OCI-LY7 (cell line): ENCODE results near the gene HTR3A. TPM values are rescaled to one million over a fixed set of nuclear protein-coding genes. Genes with fewer than 3 reads are reported as not detected.

ENCODE experiments used
- BruUV-seq: library from RNA; stranded (reverse); fragments of 400-500 nt; replicated peaks from 2 replicates; lab custom pipeline; 2021; lab: Mats Ljungman, UMichigan
- CTCF ChIA-PET: fragments of 300-600 bp; sonication (Branson Sonifier 250); formaldehyde crosslinking; loops from one replicate; lab custom pipeline; 2022; ENCODE audit warnings: antibody characterized with exemption; ENCODE audit not compliant: unreplicated experiment; lab: Charles Lee
- POLR2A ChIA-PET: fragments of 300-600 bp; sonication (Branson Sonifier 250); formaldehyde crosslinking; loops from one replicate; lab custom pipeline; 2022; ENCODE audit warnings: antibody characterized with exemption; lab: Charles Lee
- DNase-seq: peaks from one replicate; pipeline ENCODE4 v3.0.0-alpha.2; 2015; ENCODE audit warnings: low spot score
- H2AFZ ChIP-seq: fragments of 200-600 bp; sonication (generic), shearing (Covaris generic); 2 replicates; pipeline ENCODE4 v1.6.1; 2014; ENCODE audit warnings: mild to moderate bottlenecking, antibody characterized with exemption, low read length, moderate library complexity
- H3K27ac ChIP-seq: fragments of 200-600 bp; sonication (generic); 2 replicates; pipeline ENCODE4 v1.5.1; 2014; ENCODE audit warnings: mixed run types, low read depth, mild to moderate bottlenecking, moderate library complexity, low read length, inconsistent platforms; ENCODE audit not compliant: poor library complexity, severe bottlenecking
- H3K36me3 ChIP-seq: fragments of 200-600 bp; sonication (generic); 2 replicates; pipeline ENCODE4 v1.6.1; 2014; ENCODE audit warnings: mild to moderate bottlenecking, antibody characterized with exemption, low read length, moderate library complexity, mixed read lengths; ENCODE audit not compliant: insufficient read depth
- H3K4me1 ChIP-seq: fragments of 200-600 bp; sonication (generic); 2 replicates; pipeline ENCODE4 v1.5.1; 2014; ENCODE audit warnings: mild to moderate bottlenecking, low read length; ENCODE audit not compliant: insufficient read depth, poor library complexity, severe bottlenecking
- H3K4me2 ChIP-seq: fragments of 200-600 bp; sonication (generic); 2 replicates; pipeline ENCODE4 v1.6.1; 2014; ENCODE audit warnings: mild to moderate bottlenecking, low read length
- H3K4me3 ChIP-seq: fragments of 200-600 bp; sonication (generic); 2 replicates; pipeline ENCODE4 v1.5.1; 2014; ENCODE audit warnings: mild to moderate bottlenecking, low read depth, low read length; ENCODE audit not compliant: poor library complexity, severe bottlenecking
- H3K79me2 ChIP-seq: fragments of 200-600 bp; sonication (generic); 2 replicates; pipeline ENCODE4 v1.6.1; 2016; ENCODE audit warnings: low read depth, mild to moderate bottlenecking, low read length, moderate library complexity, mixed read lengths; ENCODE audit not compliant: insufficient read depth
- H3K9me2 ChIP-seq: fragments of 200-600 bp; sonication (generic); 2 replicates; pipeline ENCODE4 v1.6.1; 2016; ENCODE audit warnings: mild to moderate bottlenecking, low read length, mixed read lengths; ENCODE audit not compliant: insufficient read depth
- H3K9me3 ChIP-seq: fragments of 200-600 bp; sonication (generic); 2 replicates; pipeline ENCODE4 v1.6.1; 2014; ENCODE audit warnings: mild to moderate bottlenecking, mixed run types, low read length, mixed read lengths
- H4K20me1 ChIP-seq: fragments of 200-600 bp; sonication (generic); 2 replicates; pipeline ENCODE4 v1.6.1; 2014; ENCODE audit warnings: mild to moderate bottlenecking, antibody characterized with exemption, low read length, moderate library complexity, mixed read lengths; ENCODE audit not compliant: insufficient read depth
- EZH2phosphoT487 ChIP-seq: fragments of 200-600 bp; sonication (generic); IDR thresholded peaks from 2 replicates; pipeline ENCODE4 v1.6.1; 2018; ENCODE audit warnings: low read depth, borderline replicate concordance, mild to moderate bottlenecking, mixed run types, antibody characterized with exemption, low read length, moderate library complexity, mixed read lengths
- intact Hi-C: fragments of 100-400 bp; cut with micrococcal nuclease; formaldehyde crosslinking; loops from one replicate; pipeline ENCODE4 v1.10.0; 2022; ENCODE audit not compliant: unreplicated experiment
- total RNA-seq, 2 experiments: library from RNA; depleted of rRNA in 1 of 2; stranded (reverse); fragments of >200 nt in 1 of 2; shearing (Covaris generic) in 1 of 2; gene quantifications; 2 replicates each; pipeline ENCODE4 v1.2.3, GENCODE V29; 2014 to 2022
- TF ChIP-seq, protein P1 (sequence below): fragments of 200-600 bp; sonication (generic); conservative IDR thresholded peaks from 2 replicates; pipeline ENCODE4 v1.5.1; 2014; ENCODE audit warnings: mild to moderate bottlenecking, antibody characterized with exemption, low read length, moderate library complexity, mixed read lengths

The HTR3A gene
- total RNA-seq, 2 experiments from 2014 or later, result not detected

DNA sequence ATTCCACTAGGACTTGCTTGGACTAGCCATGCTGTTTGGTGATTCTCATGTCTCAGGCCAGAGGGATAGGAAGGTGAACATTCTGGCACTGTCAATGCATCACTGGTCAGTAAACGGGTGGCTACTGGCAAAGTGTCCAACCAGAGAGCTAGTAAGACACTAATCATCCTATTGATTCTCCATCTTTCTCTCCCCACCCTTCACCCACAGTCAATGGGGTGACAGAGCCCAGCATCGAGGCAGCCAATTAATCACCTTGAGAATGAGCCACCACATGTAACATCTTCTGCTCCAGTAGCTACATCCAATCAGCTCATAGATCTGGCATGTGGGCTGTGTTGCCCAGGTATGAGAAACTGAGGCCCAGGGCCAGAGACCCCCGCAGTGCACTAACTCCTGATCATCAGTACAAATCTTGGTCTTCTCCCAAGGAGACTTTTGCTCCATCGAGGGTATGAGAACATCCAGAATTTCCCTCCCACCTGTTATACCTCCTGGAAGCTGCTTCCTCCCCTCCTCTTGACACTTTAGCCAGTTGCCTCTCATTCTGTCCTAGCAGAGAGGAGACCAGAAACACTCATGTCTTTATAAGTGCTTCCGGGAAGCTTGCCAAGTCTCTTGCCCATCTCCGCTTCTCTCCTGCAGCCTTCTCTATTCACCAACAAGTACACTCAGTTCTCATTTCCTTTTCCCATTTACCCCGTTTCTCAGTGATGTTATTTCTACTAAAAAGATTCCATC lies 17.0 kb downstream of the HTR3A start:
- no peak for DNase-seq
- Histone ChIP-seq H3K79me2 (no peaks in the 10 kb centered on the region), H3K4me3 (no peak overlapping the region), H3K9me3 (no peaks in the 10 kb centered on the region), H3K4me1 (no peaks in the 10 kb centered on the region), H3K9me2 (no peaks in the 10 kb centered on the region), H3K27ac (no peak overlapping the region), H3K4me2 (no peak overlapping the region), H2AFZ (no peak overlapping the region), H4K20me1 (no peaks in the 10 kb centered on the region), H3K36me3 (no peaks in the 10 kb centered on the region)
- intact Hi-C loops, result no loop called here
- POLR2A ChIA-PET, result no interaction called here
- BruUV-seq, result no TSS peak
- CTCF ChIA-PET, result no interaction called here
- TF ChIP-seq, protein P1, sequence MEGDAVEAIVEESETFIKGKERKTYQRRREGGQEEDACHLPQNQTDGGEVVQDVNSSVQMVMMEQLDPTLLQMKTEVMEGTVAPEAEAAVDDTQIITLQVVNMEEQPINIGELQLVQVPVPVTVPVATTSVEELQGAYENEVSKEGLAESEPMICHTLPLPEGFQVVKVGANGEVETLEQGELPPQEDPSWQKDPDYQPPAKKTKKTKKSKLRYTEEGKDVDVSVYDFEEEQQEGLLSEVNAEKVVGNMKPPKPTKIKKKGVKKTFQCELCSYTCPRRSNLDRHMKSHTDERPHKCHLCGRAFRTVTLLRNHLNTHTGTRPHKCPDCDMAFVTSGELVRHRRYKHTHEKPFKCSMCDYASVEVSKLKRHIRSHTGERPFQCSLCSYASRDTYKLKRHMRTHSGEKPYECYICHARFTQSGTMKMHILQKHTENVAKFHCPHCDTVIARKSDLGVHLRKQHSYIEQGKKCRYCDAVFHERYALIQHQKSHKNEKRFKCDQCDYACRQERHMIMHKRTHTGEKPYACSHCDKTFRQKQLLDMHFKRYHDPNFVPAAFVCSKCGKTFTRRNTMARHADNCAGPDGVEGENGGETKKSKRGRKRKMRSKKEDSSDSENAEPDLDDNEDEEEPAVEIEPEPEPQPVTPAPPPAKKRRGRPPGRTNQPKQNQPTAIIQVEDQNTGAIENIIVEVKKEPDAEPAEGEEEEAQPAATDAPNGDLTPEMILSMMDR, result no peak
- no peak for TF ChIP-seq EZH2phosphoT487

DNA sequence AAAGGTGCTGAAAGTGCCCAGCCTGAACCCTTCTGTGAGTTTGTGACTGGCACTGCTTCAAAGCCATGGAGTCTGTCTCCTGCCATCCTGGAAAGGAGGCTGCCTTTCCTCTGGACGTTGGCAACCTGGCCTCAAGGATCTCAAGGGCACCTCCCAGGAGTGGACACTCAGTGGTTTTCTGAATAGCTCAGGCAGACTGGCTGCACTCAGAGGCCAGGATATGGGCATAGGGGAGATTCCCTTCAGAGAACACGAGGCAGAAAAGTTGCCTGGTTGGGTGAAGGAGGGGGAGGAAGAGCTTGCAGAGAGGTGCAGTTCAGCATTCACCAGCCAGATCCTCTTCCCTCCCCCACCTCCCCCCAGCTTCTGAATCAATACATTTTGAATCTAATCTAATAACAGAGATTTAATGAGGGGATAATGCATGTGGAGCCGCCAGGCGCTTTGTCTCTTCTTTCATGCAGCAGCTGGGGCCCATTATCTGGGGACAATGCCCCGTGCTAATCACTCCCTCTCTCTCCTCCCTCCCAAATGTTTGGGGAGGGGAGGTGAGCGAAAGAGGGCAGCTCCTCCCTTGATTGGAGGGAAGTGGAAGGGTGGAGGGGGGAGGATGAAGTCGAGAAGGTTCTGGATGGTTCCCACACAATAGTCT lies 17.7 kb downstream of the HTR3A start:
- H3K9me3 ChIP-seq, result no peaks in the 10 kb centered on the region
- H3K27ac ChIP-seq, result no peak overlapping the region
- no peak overlapping the region for H3K4me2 ChIP-seq
- POLR2A ChIA-PET, result no interaction called here
- no peaks in the 10 kb centered on the region for H3K9me2 ChIP-seq
- no peak overlapping the region for H2AFZ ChIP-seq
- CTCF ChIA-PET, result interaction anchor here (0.6 to 1.4 kb wide), 2 partner anchors 24 to 268 kb away, joined by 4 to 11 read pairs; no protein-coding TSS in a partner anchor
- H3K36me3 ChIP-seq, result no peaks in the 10 kb centered on the region
- intact Hi-C loops, result no loop called here
- no TSS peak for BruUV-seq
- H3K79me2 ChIP-seq, result no peaks in the 10 kb centered on the region
- no peaks in the 10 kb centered on the region for H4K20me1 ChIP-seq
- no peaks in the 10 kb centered on the region for H3K4me1 ChIP-seq
- no peak for DNase-seq
- H3K4me3 ChIP-seq, result no peak overlapping the region
- TF ChIP-seq, protein P1, result no peak
- no peak for TF ChIP-seq EZH2phosphoT487
